Measurements from ENCODE around the gene GRM7.

GRM7 gene

GRCh38 chr3:7421065-7421464 is 560.1 kb downstream of the GRM7 start:
- no peak for DNase-seq

- no peak for DNase-seq
Observed at GRCh38 chr3:7423036-7423435, 562.1 kb downstream of the GRM7 start.

- DNase-seq: no peak
Observed at GRCh38 chr3:7423995-7424394, 563.1 kb downstream of the GRM7 start.

- no peak for DNase-seq
Observed at GRCh38 chr3:7428206-7428718, 567.3 kb downstream of the GRM7 start.

DNA sequence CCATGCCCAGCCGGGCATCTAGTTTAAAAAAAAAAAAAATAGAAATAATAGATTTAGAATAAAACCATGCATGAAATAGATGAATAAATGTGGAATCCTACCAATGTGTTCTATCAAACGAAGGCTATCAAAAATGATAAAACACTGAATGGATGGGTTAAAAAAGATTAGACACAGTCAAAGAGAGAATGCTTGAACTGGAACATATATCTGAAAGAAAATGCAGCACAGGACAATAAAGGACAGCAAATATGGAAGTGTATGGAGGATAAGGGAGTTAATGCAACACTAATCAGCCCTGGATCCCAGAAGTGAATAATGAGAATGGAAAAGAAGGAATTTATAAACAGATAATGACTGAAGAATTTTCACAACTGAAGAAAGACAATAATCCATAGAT is 571.7 kb downstream of the GRM7 start:
- DNase-seq: no peak

GRCh38 chr3:7433073-7433472 is 572.2 kb downstream of the GRM7 start:
- DNase-seq: no peak

- DNase-seq: no peak
Observed at GRCh38 chr3:7436542-7436941, 575.6 kb downstream of the GRM7 start.

GRCh38 chr3:7437231-7437630 is 576.3 kb downstream of the GRM7 start:
- DNase-seq: no peak

DNA sequence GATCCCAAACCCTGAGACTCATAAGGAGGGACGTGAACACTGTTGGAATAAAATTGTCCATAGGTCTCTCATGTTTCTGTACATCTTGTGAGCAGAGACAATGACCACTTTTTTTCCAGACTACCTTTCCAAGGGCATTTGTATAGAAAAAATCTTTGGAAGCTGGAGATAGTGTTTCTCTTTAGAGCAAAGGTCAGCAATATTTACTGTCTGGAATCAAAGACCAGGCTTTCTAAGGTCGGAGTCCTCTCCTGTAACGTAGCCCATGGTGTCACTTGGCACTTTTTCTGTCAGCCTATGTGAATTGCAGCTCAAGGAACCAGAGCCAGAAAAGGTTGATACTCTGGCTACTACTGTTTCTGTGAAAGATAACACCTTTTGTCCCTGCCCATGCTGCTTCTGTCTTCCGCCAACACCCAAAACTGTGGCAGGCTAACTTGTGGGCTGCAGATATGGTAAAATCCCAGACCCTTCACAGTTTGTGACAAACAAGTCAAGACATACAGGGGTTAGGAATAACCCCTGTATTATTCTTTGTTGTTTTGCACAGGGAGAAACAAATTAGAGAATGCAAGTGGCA is 578.3 kb downstream of the GRM7 start:
- no peak for DNase-seq

DNA sequence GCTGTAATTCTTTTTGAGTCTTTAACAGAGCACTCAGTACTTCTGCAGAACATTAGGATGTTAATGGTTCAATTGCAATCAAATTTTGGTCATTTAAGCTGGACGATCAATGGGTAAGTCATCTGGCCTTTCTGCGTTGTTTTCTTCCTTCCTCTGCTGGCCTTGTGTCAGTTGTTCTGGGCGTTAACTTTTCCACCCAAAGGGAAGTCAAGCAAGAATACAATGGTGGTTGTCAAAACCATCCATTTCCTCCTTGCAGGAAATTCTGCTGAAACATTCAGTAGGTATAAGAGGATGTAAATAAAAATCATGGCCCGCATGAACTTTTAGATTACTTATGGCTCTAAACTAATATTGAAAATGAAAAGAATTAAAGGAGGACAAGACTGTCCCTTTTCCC is 584.0 kb downstream of the GRM7 start:
- no peak for DNase-seq

- no peak for DNase-seq
Observed at GRCh38 chr3:7445331-7445730, 584.4 kb downstream of the GRM7 start.

- no peak for DNase-seq
Observed at GRCh38 chr3:7447197-7447769, 586.4 kb downstream of the GRM7 start.

- DNase-seq: no peak
Observed at GRCh38 chr3:7456386-7456785, 595.5 kb downstream of the GRM7 start.

GRCh38 chr3:7461202-7461825 is 600.4 kb downstream of the GRM7 start:
- DNase-seq: no peak

- DNase-seq: no peak
Observed at GRCh38 chr3:7469866-7470265, 609.0 kb downstream of the GRM7 start.

DNA sequence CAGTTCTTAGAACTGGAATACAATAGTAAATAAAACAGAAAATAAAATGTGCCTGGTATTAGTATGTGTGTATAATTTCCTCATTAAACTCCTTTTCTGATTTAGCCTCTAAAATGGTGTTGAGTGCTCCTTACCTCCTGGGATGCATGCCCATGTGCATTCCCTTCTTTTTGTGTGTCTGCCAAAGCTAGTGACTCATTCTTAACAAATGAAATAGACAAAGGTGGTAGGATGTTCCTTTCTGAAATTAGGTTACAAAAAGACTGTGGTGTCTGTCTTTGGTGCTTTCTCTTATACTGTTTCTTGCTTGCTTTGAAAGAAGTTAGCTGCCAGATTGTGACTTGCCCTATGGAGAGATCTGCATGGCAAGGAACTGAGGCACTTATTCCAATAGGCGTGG is 623.7 kb downstream of the GRM7 start:
- DNase-seq: no peak

DNA sequence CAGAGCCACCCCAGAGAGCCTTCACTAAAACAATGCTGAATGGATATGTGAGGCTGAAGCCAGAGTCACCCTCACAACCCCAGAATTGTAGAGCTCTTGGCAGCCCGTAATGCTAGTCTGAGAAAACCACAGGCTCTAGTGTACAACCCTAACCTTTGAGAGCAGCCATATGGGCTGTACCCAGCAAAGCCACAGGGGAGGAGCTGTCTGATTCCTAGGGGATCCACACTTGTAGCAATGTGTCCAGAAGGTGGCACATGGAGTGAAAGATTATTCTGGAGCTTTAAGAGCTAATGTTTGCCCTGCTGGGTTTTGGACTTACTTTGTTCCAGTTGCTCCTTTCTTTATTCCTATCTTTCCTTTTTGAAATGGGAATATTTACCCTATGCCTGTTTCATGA is 626.8 kb downstream of the GRM7 start:
- no peak for DNase-seq

DNA sequence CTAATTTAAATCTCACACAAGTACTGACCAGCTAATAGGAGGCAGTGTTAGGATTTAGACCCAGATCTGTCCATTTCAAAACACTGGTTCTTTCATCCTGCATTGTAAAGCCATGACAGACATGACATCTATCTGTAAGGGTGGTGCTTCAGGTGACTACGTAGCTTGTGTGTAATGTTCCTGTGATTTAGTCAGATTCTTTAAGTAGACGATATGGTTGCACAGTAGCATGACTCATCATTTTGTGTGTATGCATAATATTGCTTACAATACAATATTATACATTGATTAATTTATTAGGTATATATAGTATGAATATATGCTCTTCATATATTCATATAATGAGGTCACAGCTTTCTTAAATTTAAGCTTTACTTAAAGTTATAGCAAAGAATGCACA is 628.5 kb downstream of the GRM7 start:
- DNase-seq: no peak

- no peak for DNase-seq
Observed at GRCh38 chr3:7498715-7499114, 637.8 kb downstream of the GRM7 start.

GRCh38 chr3:7503431-7503830 is 642.5 kb downstream of the GRM7 start:
- DNase-seq: no peak

DNA sequence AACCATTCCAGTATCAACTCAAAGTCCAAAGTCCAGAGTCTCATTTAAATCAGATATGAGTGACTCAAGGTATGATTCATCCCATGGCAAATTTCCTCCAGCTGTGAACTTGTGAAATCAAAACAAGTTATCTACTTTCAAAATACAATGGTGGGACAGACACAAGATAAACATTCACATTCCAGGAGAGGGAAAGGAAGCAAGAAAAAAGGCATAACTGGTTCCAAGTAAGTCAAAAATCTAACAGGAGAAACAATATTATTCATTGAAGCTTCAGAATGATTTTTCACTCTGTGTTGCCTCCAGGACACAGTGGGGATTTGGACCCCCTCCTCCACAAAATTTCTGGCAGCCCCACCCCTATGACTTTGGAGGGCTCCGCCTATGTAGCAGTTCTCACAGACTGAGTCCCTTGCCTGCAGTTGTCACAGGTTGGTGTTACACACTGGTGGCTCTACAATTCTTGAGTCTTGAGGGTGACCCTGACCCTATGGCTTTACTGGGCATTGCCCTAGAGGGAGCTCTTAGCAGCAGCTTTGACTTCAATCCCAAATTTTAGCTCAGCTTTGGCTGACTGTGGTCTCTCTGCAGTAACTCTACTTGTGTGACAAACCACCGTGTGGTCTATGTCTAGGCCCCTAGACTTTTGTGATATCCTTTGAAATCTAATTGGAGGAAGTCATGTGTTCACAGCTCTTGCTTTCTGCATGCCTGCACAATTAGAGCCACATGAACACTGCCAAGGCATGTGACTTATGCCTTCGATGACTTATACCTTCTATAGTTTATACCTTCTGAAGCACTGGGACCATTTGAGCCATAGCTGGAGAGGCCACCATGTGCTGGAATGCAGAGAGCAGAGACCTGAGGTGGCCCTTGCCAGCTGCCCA is 644.2 kb downstream of the GRM7 start:
- DNase-seq: no peak

DNA sequence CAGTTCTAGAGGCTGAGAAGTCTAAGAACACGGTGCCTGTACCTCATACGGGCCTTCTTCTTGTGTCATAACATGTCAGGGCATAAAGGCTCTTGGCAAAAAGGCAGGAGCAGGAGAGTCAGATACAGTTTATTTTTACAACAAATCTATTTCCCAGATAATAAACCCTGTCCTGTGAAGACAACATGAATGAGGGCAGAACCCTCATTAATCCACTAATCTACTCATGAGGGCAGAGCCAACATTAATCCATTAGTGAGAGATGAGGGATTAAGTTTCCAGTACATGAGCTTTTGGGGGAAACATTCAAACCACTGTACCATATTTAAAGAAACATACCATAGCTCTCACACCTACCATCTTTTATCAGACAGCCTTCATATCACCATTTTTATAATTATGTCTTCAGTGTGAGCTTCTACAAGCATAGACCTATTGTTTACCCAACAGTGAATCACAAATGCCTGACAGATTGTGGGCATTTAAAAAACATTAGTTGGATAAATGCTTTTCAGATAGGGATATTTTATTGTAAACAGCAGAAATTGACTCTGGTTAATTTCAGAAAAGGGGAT is 645.8 kb downstream of the GRM7 start:
- no peak for DNase-seq

DNA sequence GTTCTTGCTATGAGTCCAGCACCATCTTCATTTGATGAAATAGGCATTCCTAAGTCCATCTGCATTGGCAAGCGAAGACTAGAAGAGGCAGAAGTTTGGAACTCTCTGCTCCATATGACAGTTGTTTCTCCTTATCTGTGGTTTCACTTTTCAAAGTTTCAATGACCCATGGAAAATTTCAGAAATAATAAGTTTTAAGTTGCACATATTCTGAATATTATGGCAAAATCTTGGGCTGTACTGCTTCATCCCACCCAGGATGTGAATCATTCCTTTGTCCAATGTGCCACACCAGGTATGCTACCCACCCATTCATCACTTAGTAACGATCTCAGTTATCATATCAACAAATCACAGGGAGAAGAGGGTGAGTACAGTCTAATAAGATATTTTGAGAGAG is 647.9 kb downstream of the GRM7 start:
- no peak for DNase-seq
